ENCODE measurements around the gene POU2F3.

DNA sequence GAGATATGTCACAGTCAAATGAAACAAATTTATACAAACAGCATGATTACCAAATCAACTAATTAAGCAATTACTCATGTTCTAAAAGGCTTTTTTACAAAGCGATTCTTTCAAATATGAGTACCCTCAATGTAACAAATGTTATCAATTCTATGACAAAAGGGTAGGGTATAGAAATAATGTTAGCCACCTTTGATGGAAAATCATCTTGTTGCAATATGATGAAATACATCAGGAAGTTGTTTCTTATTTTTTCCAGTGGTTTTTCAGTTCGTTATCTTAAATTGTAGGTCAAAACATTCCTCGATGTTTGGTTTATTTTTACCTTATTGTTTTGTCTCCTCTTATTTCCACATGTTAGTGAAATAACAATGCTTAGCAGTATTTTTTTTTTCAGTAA, 102.7 kb downstream of the POU2F3 start:
- TF ChIP-seq, protein P1, sequence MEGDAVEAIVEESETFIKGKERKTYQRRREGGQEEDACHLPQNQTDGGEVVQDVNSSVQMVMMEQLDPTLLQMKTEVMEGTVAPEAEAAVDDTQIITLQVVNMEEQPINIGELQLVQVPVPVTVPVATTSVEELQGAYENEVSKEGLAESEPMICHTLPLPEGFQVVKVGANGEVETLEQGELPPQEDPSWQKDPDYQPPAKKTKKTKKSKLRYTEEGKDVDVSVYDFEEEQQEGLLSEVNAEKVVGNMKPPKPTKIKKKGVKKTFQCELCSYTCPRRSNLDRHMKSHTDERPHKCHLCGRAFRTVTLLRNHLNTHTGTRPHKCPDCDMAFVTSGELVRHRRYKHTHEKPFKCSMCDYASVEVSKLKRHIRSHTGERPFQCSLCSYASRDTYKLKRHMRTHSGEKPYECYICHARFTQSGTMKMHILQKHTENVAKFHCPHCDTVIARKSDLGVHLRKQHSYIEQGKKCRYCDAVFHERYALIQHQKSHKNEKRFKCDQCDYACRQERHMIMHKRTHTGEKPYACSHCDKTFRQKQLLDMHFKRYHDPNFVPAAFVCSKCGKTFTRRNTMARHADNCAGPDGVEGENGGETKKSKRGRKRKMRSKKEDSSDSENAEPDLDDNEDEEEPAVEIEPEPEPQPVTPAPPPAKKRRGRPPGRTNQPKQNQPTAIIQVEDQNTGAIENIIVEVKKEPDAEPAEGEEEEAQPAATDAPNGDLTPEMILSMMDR (conservative IDR thresholded peaks at IDR 0.05) = no peak
- no peak for TF ChIP-seq ZFX (IDR thresholded peaks at IDR 0.05)

Measured in C4-2B (cell line).